Activated CD8-positive, alpha-beta memory T cell treated with anti-CD3 and anti-CD28 coated beads for 36 hours (primary cell): ENCODE data around the gene KCNN4. TPM values are rescaled to one million over a fixed set of nuclear protein-coding genes. Genes with fewer than 3 reads are reported as not detected.

Source experiments
- CTCF ChIA-PET: fragments of 350-600 bp; sonication (Branson Sonifier 250); formaldehyde crosslinking; loops from one replicate; lab custom pipeline; 2021; ENCODE audit warnings: antibody characterized with exemption; lab: Charles Lee
- POLR2A ChIA-PET: fragments of 350-600 bp; sonication (Branson Sonifier 250); formaldehyde crosslinking; loops from one replicate; lab custom pipeline; 2021; ENCODE audit warnings: antibody characterized with exemption; lab: Charles Lee
- total RNA-seq, 2 experiments: library from RNA; stranded (reverse); gene quantifications; one replicate each; pipeline ENCODE4 v1.2.3, GENCODE V29; 2021

Gene KCNN4
- total RNA-seq, 2 experiments from 2014 or later, result 83.8 to 89.2 TPM

- CTCF ChIA-PET, result no interaction called here
- POLR2A ChIA-PET, result no interaction called here
These were observed 21.6 kb upstream of the KCNN4 start, which contains the start of gene LYPD5 for GRCh38 chr19:43802216-43802951. Gene LYPD5 (minus strand): TSS chr19:43802447. CDS start chr19:43802380, 67 bp downstream.

GRCh38 chr19:43799502-43800142 is 18.8 kb upstream of the KCNN4 start:
- ChIA-PET POLR2A (no interaction called here), CTCF (interaction anchor here (0.7 kb wide), 1 partner anchor 36 kb away, joined by 3 read pairs; no protein-coding TSS in a partner anchor)

- POLR2A ChIA-PET, result no interaction called here
- CTCF ChIA-PET, result no interaction called here
These were observed 18.0 kb upstream of the KCNN4 start for GRCh38 chr19:43798546-43799409.

GRCh38 chr19:43798026-43798545 is 17.3 kb upstream of the KCNN4 start:
- ChIA-PET POLR2A (no interaction called here), CTCF (interaction anchor here (1.5 kb wide), 1 partner anchor 12 kb away, joined by 3 read pairs; no protein-coding TSS in a partner anchor)

- CTCF ChIA-PET, result interaction anchor here (1.0 to 1.6 kb wide), 4 partner anchors 10 to 52 kb away, joined by 3 to 5 read pairs (median 4); no protein-coding TSS in a partner anchor
- POLR2A ChIA-PET, result interaction anchor here (0.6 kb wide), 1 partner anchor 67 kb away, joined by 6 read pairs; no protein-coding TSS in a partner anchor
These were observed 16.8 kb upstream of the KCNN4 start for GRCh38 chr19:43797556-43797955.

- ChIA-PET POLR2A (interaction anchor here (0.6 kb wide), 1 partner anchor 66 kb away, joined by 6 read pairs; no protein-coding TSS in a partner anchor), CTCF (interaction anchor here (1.0 to 1.6 kb wide), 4 partner anchors 10 to 52 kb away, joined by 3 to 5 read pairs (median 4); no protein-coding TSS in a partner anchor)
These were observed 16.3 kb upstream of the KCNN4 start for GRCh38 chr19:43797118-43797517.

- CTCF ChIA-PET, result no interaction called here
- POLR2A ChIA-PET, result no interaction called here
These were observed 9.8 kb upstream of the KCNN4 start for GRCh38 chr19:43790587-43790986.

- CTCF ChIA-PET, result interaction anchor here (1.1 kb wide), 1 partner anchor 11 kb away, joined by 3 read pairs; no protein-coding TSS in a partner anchor
- POLR2A ChIA-PET, result no interaction called here
These were observed 8.3 kb upstream of the KCNN4 start for GRCh38 chr19:43789029-43789428.

- CTCF ChIA-PET, result interaction anchor here (1.1 to 3.0 kb wide), 2 partner anchors 10 to 23 kb away, joined by 4 to 11 read pairs; no protein-coding TSS in a partner anchor
- POLR2A ChIA-PET, result no interaction called here
These were observed 5.9 kb upstream of the KCNN4 start for GRCh38 chr19:43786665-43787064.

- POLR2A ChIA-PET, result no interaction called here
- CTCF ChIA-PET, result interaction anchor here (0.5 to 3.0 kb wide), 12 partner anchors 10 to 307 kb away, joined by 3 to 26 read pairs (median 4); partner anchors contain the start of gene SMG9
These were observed 4.4 kb upstream of the KCNN4 start for GRCh38 chr19:43784981-43785808.

- ChIA-PET POLR2A (interaction anchor here (0.5 to 0.6 kb wide), 2 partner anchors 19 to 169 kb away, joined by 3 to 4 read pairs; no protein-coding TSS in a partner anchor), CTCF (interaction anchor here (0.9 to 3.0 kb wide), 12 partner anchors 9 to 307 kb away, joined by 3 to 26 read pairs (median 4); partner anchors contain the start of gene SMG9)
These were observed 3.6 kb upstream of the KCNN4 start for GRCh38 chr19:43784241-43784980.

GRCh38 chr19:43783636-43784035 is 2.9 kb upstream of the KCNN4 start:
- ChIA-PET POLR2A (interaction anchor here (0.7 kb wide), 1 partner anchor 1369 kb away, joined by 5 read pairs; no protein-coding TSS in a partner anchor), CTCF (interaction anchor here (2.0 to 9.8 kb wide), 2 partner anchors 17 to 30 kb away, joined by 12 to 120 read pairs; partner anchors contain the start of gene SMG9)

GRCh38 chr19:43782689-43783231 is 2.0 kb upstream of the KCNN4 start:
- ChIA-PET POLR2A (no interaction called here), CTCF (interaction anchor here (2.4 to 9.8 kb wide), 2 partner anchors 16 to 37 kb away, joined by 20 to 120 read pairs; no protein-coding TSS in a partner anchor)

- ChIA-PET CTCF (interaction anchor here (1.8 to 9.8 kb wide), 3 partner anchors 15 to 37 kb away, joined by 10 to 120 read pairs (median 20); no protein-coding TSS in a partner anchor), POLR2A (interaction anchor here (1.1 to 2.2 kb wide), 4 partner anchors 28 to 186 kb away, joined by 4 to 26 read pairs (median 5); partner anchors contain the start of genes IRGQ, SMG9 and ZNF576)
These were observed 1.5 kb upstream of the KCNN4 start for GRCh38 chr19:43782311-43782660.

- ChIA-PET POLR2A (interaction anchor here (1.1 to 2.2 kb wide), 6 partner anchors 17 to 186 kb away, joined by 3 to 26 read pairs (median 5); partner anchors contain the start of genes IRGQ, SMG9 and ZNF576), CTCF (interaction anchor here (1.0 to 9.8 kb wide), 6 partner anchors 15 to 36 kb away, joined by 4 to 120 read pairs (median 8); no protein-coding TSS in a partner anchor)
These were observed 997 bp upstream of the KCNN4 start for GRCh38 chr19:43781630-43782310.
